NCI-H345 treated with DMSO at 0.1 percent for 48 hours (cell line): ENCODE results near the gene RAB10.
A peak's percentile ranks its signal among the peaks of the same experiment; 100 is the strongest.
"Not testable (repeated sequence)": the region's sequence is repeated elsewhere in the genome, so short reads cannot be mapped to it uniquely, and the experiment has no call there.

Source experiments
- DNase-seq: peaks from one replicate; lab custom pipeline; 2025; ENCODE audit not compliant: unreplicated experiment; lab: John Stamatoyannopoulos, UW

RAB10 gene

GRCh38 chr2:26054598-26055348 lies 20.9 kb downstream of the RAB10 start:
- no peak for DNase-seq

- DNase-seq, result no peak
Observed at GRCh38 chr2:26058390-26058789, 24.5 kb downstream of the RAB10 start.

- no peak for DNase-seq
Observed at GRCh38 chr2:26059542-26059941, 25.7 kb downstream of the RAB10 start.

GRCh38 chr2:26061539-26061938 lies 27.7 kb downstream of the RAB10 start:
- no peak for DNase-seq

GRCh38 chr2:26064846-26065245 lies 31.0 kb downstream of the RAB10 start:
- DNase-seq, result no peak

GRCh38 chr2:26067186-26067974 lies 33.5 kb downstream of the RAB10 start:
- no peak for DNase-seq

GRCh38 chr2:26067980-26068507 lies 34.2 kb downstream of the RAB10 start:
- no peak for DNase-seq

- DNase-seq, result no peak
Observed at GRCh38 chr2:26068602-26069298, 34.9 kb downstream of the RAB10 start.

GRCh38 chr2:26070730-26071129 lies 36.8 kb downstream of the RAB10 start:
- DNase-seq, result no peak

- DNase-seq, result no peak
Observed at GRCh38 chr2:26072925-26073768, 39.3 kb downstream of the RAB10 start.

- no peak for DNase-seq
Observed at GRCh38 chr2:26073830-26074229, 39.9 kb downstream of the RAB10 start.

GRCh38 chr2:26074676-26075075 lies 40.8 kb downstream of the RAB10 start:
- DNase-seq, result no peak

GRCh38 chr2:26075173-26075572 lies 41.3 kb downstream of the RAB10 start:
- no peak for DNase-seq

- DNase-seq, result peak; percentile 8
Observed at GRCh38 chr2:26076001-26076587, 42.2 kb downstream of the RAB10 start.

GRCh38 chr2:26077291-26077690 lies 43.4 kb downstream of the RAB10 start:
- DNase-seq, result no peak

GRCh38 chr2:26078939-26079338 lies 45.1 kb downstream of the RAB10 start:
- no peak for DNase-seq

GRCh38 chr2:26080356-26080755 lies 46.5 kb downstream of the RAB10 start:
- DNase-seq, result no peak

- DNase-seq, result not testable (repeated sequence)
Observed at GRCh38 chr2:26080925-26081324, 47.0 kb downstream of the RAB10 start.

- DNase-seq, result no peak
Observed at GRCh38 chr2:26081556-26081955, 47.7 kb downstream of the RAB10 start.

- DNase-seq, result no peak
Observed at GRCh38 chr2:26086155-26086637, 52.3 kb downstream of the RAB10 start.
